Activated CD8-positive, alpha-beta memory T cell treated with anti-CD3 and anti-CD28 coated beads for 36 hours (primary cell): Measurements from ENCODE around the gene ALOXE3. TPM values are rescaled to one million over a fixed set of nuclear protein-coding genes. Genes with fewer than 3 reads are reported as not detected.

Experiments
- CTCF ChIA-PET: fragments of 350-600 bp; sonication (Branson Sonifier 250); formaldehyde crosslinking; loops from one replicate; lab custom pipeline; 2021; ENCODE audit warnings: antibody characterized with exemption; lab: Charles Lee
- POLR2A ChIA-PET: fragments of 350-600 bp; sonication (Branson Sonifier 250); formaldehyde crosslinking; loops from one replicate; lab custom pipeline; 2021; ENCODE audit warnings: antibody characterized with exemption; lab: Charles Lee
- total RNA-seq, 2 experiments: library from RNA; stranded (reverse); gene quantifications; one replicate each; pipeline ENCODE4 v1.2.3, GENCODE V29; 2021

The ALOXE3 gene
- under 1 TPM in 1 of 2 experiments, not detected in 1; 0.19 TPM for total RNA-seq

GRCh38 chr17:8117980-8118768 is at the start of gene ALOXE3:
TSS of gene ALOXE3 (minus strand) at chr17:8118514. CDS start at chr17:8117990, 524 bp downstream.
- POLR2A ChIA-PET: interaction anchor here (0.5 to 1.2 kb wide), 3 partner anchors 44 to 848 kb away, joined by 3 to 6 read pairs (median 5); partner anchors contain the start of gene PIK3R5
- CTCF ChIA-PET: interaction anchor here (0.7 to 6.4 kb wide), 17 partner anchors 9 to 872 kb away, joined by 3 to 47 read pairs (median 16); partner anchors contain the start of genes CTC1, PFAS, TMEM107 and TP53

- POLR2A ChIA-PET: interaction anchor here (0.9 kb wide), 1 partner anchor 9 kb away, joined by 3 read pairs; the partner anchor contains the start of gene TMEM107
- CTCF ChIA-PET: interaction anchor here (1.5 kb wide), 1 partner anchor 81 kb away, joined by 4 read pairs; the partner anchor contains the start of gene CTC1
Observed at GRCh38 chr17:8167526-8167925, 49.2 kb upstream of the ALOXE3 start.

- CTCF ChIA-PET: interaction anchor here (1.5 kb wide), 1 partner anchor 81 kb away, joined by 4 read pairs; the partner anchor contains the start of gene CTC1
- POLR2A ChIA-PET: no interaction called here
Observed at GRCh38 chr17:8166731-8167130, 48.4 kb upstream of the ALOXE3 start.

GRCh38 chr17:8164815-8165131 is 46.5 kb upstream of the ALOXE3 start:
- ChIA-PET POLR2A (interaction anchor here (0.9 to 5.0 kb wide), 5 partner anchors 9 to 131 kb away, joined by 3 to 56 read pairs (median 4); partner anchors contain the start of genes PER1 and SLC25A35), CTCF (interaction anchor here (1.3 to 1.6 kb wide), 4 partner anchors 8 to 39 kb away, joined by 3 to 8 read pairs (median 4); no protein-coding TSS in a partner anchor)

- ChIA-PET POLR2A (interaction anchor here (0.5 to 5.0 kb wide), 8 partner anchors 8 to 131 kb away, joined by 3 to 56 read pairs (median 4); partner anchors contain the start of genes PER1, SLC25A35 and TMEM107), CTCF (interaction anchor here (0.8 to 1.6 kb wide), 8 partner anchors 9 to 46 kb away, joined by 3 to 8 read pairs (median 3); partner anchors contain the start of gene AURKB)
Observed at GRCh38 chr17:8163978-8164814, 45.9 kb upstream of the ALOXE3 start.

GRCh38 chr17:8162997-8163977 is 45.0 kb upstream of the ALOXE3 start:
- ChIA-PET POLR2A (interaction anchor here (0.9 to 5.0 kb wide), 6 partner anchors 10 to 132 kb away, joined by 3 to 56 read pairs (median 7); partner anchors contain the start of genes PER1, SLC25A35 and TMEM107), CTCF (interaction anchor here (0.8 to 1.8 kb wide), 9 partner anchors 8 to 47 kb away, joined by 3 to 8 read pairs (median 3); partner anchors contain the start of gene AURKB)

- ChIA-PET CTCF (interaction anchor here (1.8 to 4.9 kb wide), 2 partner anchors 24 to 43 kb away, joined by 4 to 28 read pairs; no protein-coding TSS in a partner anchor), POLR2A (interaction anchor here (5.0 kb wide), 1 partner anchor 11 kb away, joined by 56 read pairs; no protein-coding TSS in a partner anchor)
Observed at GRCh38 chr17:8162233-8162996, 44.1 kb upstream of the ALOXE3 start, which contains the start of gene VAMP2. TSS of gene VAMP2 (minus strand) at chr17:8162948. CDS start at chr17:8162879, 69 bp downstream.

- ChIA-PET POLR2A (interaction anchor here (5.0 kb wide), 1 partner anchor 12 kb away, joined by 56 read pairs; no protein-coding TSS in a partner anchor), CTCF (interaction anchor here (0.6 to 4.9 kb wide), 5 partner anchors 12 to 87 kb away, joined by 3 to 28 read pairs (median 4); partner anchors contain the start of gene PFAS)
Observed at GRCh38 chr17:8161289-8162232, 43.2 kb upstream of the ALOXE3 start.

GRCh38 chr17:8160741-8161221 is 42.5 kb upstream of the ALOXE3 start:
- CTCF ChIA-PET: interaction anchor here (0.6 to 4.9 kb wide), 6 partner anchors 9 to 88 kb away, joined by 3 to 28 read pairs (median 4); partner anchors contain the start of gene PFAS
- POLR2A ChIA-PET: interaction anchor here (5.0 kb wide), 1 partner anchor 13 kb away, joined by 56 read pairs; no protein-coding TSS in a partner anchor

- ChIA-PET POLR2A (interaction anchor here (5.0 kb wide), 1 partner anchor 13 kb away, joined by 56 read pairs; no protein-coding TSS in a partner anchor), CTCF (interaction anchor here (1.0 to 4.9 kb wide), 5 partner anchors 10 to 41 kb away, joined by 3 to 28 read pairs (median 4); no protein-coding TSS in a partner anchor)
Observed at GRCh38 chr17:8160224-8160577, 41.9 kb upstream of the ALOXE3 start.

GRCh38 chr17:8159459-8160223 is 41.3 kb upstream of the ALOXE3 start:
- ChIA-PET CTCF (interaction anchor here (1.0 to 4.9 kb wide), 9 partner anchors 9 to 80 kb away, joined by 3 to 28 read pairs (median 6); partner anchors contain the start of gene ALOXE3), POLR2A (interaction anchor here (2.4 to 5.0 kb wide), 2 partner anchors 14 kb away, joined by 14 to 56 read pairs; no protein-coding TSS in a partner anchor)

GRCh38 chr17:8159032-8159400 is 40.7 kb upstream of the ALOXE3 start:
- ChIA-PET CTCF (interaction anchor here (1.3 to 4.9 kb wide), 9 partner anchors 9 to 132 kb away, joined by 3 to 28 read pairs (median 8); partner anchors contain the start of gene ALOXE3), POLR2A (interaction anchor here (2.4 kb wide), 1 partner anchor 14 kb away, joined by 14 read pairs; no protein-coding TSS in a partner anchor)

- ChIA-PET POLR2A (interaction anchor here (0.7 to 2.4 kb wide), 2 partner anchors 15 to 33 kb away, joined by 3 to 14 read pairs; no protein-coding TSS in a partner anchor), CTCF (interaction anchor here (0.9 to 4.9 kb wide), 11 partner anchors 8 to 133 kb away, joined by 3 to 28 read pairs (median 6); partner anchors contain the start of gene ALOXE3)
Observed at GRCh38 chr17:8158267-8159031, 40.1 kb upstream of the ALOXE3 start.
